DMS153 treated with DMSO at 0.1 percent for 48 hours (cell line): Measurements from ENCODE around the gene RAB3C.
A peak's percentile ranks its signal among the peaks of the same experiment; 100 is the strongest.
"Not testable (repeated sequence)": the region's sequence is repeated elsewhere in the genome, so short reads cannot be mapped to it uniquely, and the experiment has no call there.

Experiments used
- DNase-seq: peaks from one replicate; lab custom pipeline; 2025; ENCODE audit not compliant: unreplicated experiment; lab: John Stamatoyannopoulos, UW

The RAB3C gene

GRCh38 chr5:58582803-58583491 lies at the start of gene RAB3C:
Gene RAB3C (plus strand): TSS chr5:58583075. CDS start chr5:58583209, 134 bp downstream.
- peak; percentile 68 for DNase-seq

GRCh38 chr5:58541935-58542334 lies 40.9 kb upstream of the RAB3C start:
- DNase-seq, result not testable (repeated sequence)

GRCh38 chr5:58542709-58543108 lies 40.2 kb upstream of the RAB3C start:
- no peak for DNase-seq

- no peak for DNase-seq
Measured at GRCh38 chr5:58543723-58544122, 39.2 kb upstream of the RAB3C start.

- DNase-seq, result no peak
Measured at GRCh38 chr5:58544195-58544594, 38.7 kb upstream of the RAB3C start.

GRCh38 chr5:58544926-58545325 lies 37.9 kb upstream of the RAB3C start:
- no peak for DNase-seq

GRCh38 chr5:58545912-58546311 lies 37.0 kb upstream of the RAB3C start:
- DNase-seq, result no peak

- no peak for DNase-seq
Measured at GRCh38 chr5:58548068-58548467, 34.8 kb upstream of the RAB3C start.

- DNase-seq, result no peak
Measured at GRCh38 chr5:58551492-58551891, 31.4 kb upstream of the RAB3C start.

GRCh38 chr5:58557665-58558338 lies 25.1 kb upstream of the RAB3C start:
- not testable (repeated sequence) for DNase-seq

GRCh38 chr5:58563016-58563700 lies 19.7 kb upstream of the RAB3C start:
- DNase-seq, result not testable (repeated sequence)

- not testable (repeated sequence) for DNase-seq
Measured at GRCh38 chr5:58564043-58564832, 18.6 kb upstream of the RAB3C start.

- no peak for DNase-seq
Measured at GRCh38 chr5:58565033-58565432, 17.8 kb upstream of the RAB3C start.

GRCh38 chr5:58571501-58571900 lies 11.4 kb upstream of the RAB3C start:
- no peak for DNase-seq

- not testable (repeated sequence) for DNase-seq
Measured at GRCh38 chr5:58572973-58573372, 9.9 kb upstream of the RAB3C start.

- DNase-seq, result no peak
Measured at GRCh38 chr5:58579781-58580180, 3.1 kb upstream of the RAB3C start.

GRCh38 chr5:58582019-58582802 lies 664 bp upstream of the RAB3C start:
- DNase-seq, result peak; percentile 4

GRCh38 chr5:58595952-58596351 lies 13.1 kb downstream of the RAB3C start:
- DNase-seq, result no peak

GRCh38 chr5:58598440-58598839 lies 15.6 kb downstream of the RAB3C start:
- no peak for DNase-seq

- no peak for DNase-seq
Measured at GRCh38 chr5:58599217-58599616, 16.3 kb downstream of the RAB3C start.
